ENCODE data around the gene GHDC.
"Not testable (repeated sequence)": the region's sequence is repeated elsewhere in the genome, so short reads cannot be mapped to it uniquely, and the experiment has no call there.

GHDC gene

DNA sequence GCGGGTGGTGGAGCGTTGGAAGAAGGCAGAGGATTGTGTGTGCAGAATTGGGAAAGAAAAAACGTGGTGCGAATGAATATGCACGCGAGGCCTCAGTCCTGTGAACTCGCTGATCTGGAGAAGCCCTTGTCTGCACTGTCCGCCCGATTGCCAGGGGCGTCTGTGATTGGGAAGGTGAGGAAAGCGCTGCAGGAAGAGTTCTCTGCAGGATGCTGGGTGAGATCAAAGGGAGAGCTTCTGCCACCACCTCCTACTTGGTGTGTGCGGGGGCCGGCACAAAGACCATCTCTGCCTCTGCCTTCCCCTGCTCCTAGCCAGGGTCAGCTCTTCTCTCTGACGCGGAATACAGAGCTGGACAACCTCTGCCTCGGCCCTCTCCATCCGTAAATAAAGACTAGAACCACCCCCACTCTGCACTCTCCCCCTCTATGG, 38.7 kb downstream of the GHDC start:
- DNase-seq: no peak

- no peak for DNase-seq
Observed at GRCh38 chr17:42153919-42154742, 40.2 kb downstream of the GHDC start.

GRCh38 chr17:42146911-42147607, 47.2 kb downstream of the GHDC start:
- DNase-seq: no peak

DNA sequence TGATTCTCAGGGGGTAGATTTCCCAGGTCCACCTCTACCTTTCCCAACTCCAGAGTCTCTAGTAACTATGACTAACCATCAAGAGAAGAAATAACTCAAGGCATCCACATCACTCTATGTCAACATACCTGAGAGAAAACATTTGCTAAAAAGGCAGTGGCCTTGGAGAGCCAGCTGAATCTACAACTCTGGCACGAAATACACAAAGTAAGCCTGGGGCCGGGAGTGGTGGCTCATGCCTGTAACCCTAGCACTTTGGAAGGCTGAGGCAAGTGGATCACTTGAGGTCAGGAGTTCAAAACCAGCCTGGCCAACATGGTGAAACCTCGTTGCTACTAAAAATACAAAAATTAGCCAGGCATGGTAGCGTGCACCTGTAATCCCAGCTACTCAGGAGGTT, 51.2 kb downstream of the GHDC start:
- not testable (repeated sequence) for DNase-seq

DNA sequence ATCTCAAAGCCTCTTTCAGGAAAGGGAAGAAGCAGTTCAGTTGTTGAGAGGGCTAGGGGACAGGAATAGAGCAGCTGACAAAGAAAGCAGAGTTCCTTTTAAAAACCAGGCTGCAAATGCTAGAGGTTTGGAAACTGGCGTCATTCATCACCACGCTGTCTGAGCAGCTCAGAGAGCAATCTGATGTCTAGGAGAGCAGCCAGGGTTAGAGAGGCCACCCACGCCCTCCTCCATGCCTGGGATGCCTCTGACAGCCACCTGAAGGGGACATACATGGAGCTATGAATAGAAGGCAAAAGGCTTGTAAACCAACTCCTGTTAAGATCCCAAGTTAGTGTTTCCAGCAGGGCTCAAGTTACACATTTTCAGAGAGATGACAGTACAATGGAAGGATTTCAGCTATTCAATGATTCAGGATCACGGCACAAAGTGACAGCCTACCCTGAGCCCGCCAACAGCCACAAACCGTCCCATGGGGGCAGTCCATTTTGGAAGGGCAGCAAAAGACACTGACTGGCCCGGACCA, 51.9 kb downstream of the GHDC start:
- no peak for DNase-seq

DNA sequence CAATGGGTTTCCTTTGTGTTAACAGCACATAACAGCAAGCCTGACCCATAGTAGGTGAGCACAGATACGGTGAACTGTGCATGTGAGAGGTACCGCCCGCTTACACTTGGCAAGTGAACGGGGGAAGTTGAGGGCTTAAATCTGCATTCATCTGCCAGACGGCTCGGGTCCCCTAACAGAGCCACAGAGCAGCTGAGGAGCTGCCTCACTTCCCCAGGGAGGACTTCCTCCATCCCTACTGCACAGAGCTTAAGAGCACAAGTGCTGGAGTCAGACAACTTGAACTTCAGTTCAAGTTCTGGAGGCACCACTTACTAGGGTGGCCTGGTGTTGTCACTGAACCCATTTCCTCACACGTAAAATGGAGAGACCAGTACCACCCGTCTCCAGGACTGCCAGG, 52.9 kb downstream of the GHDC start:
- no peak for DNase-seq

GRCh38 chr17:42140690-42141089, 53.6 kb downstream of the GHDC start:
- DNase-seq: not testable (repeated sequence)

Measured in right kidney (tissue), 1 donor.